ENCODE results near the gene CRK. TPM values are rescaled to one million over a fixed set of nuclear protein-coding genes. Genes with fewer than 3 reads are reported as not detected.

Gene CRK
- total RNA-seq, 1 donor from 2014 or later, result 66.2 TPM

DNA sequence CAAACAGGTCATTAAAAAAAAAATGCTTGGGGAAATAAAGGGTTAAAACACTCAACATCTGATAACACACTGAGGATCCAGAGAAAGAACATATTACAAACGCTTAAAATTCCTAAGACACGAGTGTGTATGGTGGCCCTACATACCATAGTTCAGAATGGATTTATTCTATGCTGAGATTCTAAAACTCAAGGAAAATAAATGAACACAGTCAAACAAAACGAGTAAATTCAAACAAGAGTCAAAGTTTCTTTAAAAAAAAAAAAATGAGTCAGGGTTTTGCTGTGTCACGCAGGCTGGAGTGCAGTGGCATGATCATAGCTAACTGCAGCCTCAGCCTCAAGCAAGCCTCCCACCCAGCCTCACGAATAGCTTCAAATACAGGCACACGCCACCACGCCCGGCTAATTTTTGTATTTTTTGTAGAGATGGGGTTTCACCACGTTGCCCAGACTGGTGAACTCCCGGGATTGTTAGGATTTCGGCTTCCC lies 17.4 kb downstream of the CRK start:
- ATAC-seq, result peak in 1 of 2 donors; percentile 59
- intact Hi-C loops (cut with DNase I), result no loop called here
- Histone ChIP-seq H3K36me3 (peaks cover 34% of the 10 kb centered on the region), H3K27ac (peak overlapping the region; percentile 31), H3K4me1 (peaks cover 9% of the 10 kb centered on the region), H3K9me3 (no peaks in the 10 kb centered on the region), H3K27me3 (ENCODE audit: low read depth) (no peaks in the 10 kb centered on the region), H3K4me3 (no peak overlapping the region)
- TF ChIP-seq, protein P1, sequence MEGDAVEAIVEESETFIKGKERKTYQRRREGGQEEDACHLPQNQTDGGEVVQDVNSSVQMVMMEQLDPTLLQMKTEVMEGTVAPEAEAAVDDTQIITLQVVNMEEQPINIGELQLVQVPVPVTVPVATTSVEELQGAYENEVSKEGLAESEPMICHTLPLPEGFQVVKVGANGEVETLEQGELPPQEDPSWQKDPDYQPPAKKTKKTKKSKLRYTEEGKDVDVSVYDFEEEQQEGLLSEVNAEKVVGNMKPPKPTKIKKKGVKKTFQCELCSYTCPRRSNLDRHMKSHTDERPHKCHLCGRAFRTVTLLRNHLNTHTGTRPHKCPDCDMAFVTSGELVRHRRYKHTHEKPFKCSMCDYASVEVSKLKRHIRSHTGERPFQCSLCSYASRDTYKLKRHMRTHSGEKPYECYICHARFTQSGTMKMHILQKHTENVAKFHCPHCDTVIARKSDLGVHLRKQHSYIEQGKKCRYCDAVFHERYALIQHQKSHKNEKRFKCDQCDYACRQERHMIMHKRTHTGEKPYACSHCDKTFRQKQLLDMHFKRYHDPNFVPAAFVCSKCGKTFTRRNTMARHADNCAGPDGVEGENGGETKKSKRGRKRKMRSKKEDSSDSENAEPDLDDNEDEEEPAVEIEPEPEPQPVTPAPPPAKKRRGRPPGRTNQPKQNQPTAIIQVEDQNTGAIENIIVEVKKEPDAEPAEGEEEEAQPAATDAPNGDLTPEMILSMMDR (IDR thresholded peaks at IDR 0.05), result no peak
- DNase-seq, result no peak

DNA sequence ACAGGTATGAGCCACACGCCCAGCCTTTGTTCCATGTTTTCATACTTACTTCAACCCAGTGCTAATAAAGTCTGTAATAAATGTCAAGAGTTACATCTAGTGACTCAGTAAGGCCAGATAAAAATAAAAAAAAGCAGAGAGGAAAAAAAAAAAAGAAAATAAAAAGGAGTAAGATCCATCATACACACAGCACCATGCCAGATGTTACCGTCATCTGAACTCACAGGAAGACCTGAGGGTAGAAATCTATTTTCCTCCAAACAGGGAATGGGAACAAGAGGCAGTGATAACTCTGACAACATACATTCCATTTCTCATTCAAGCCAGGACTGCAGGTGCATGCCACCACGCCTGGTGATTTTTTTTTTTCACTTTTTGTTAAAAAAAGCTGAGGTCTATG lies 20.7 kb downstream of the CRK start:
- TF ChIP-seq, protein P1 (IDR thresholded peaks at IDR 0.05), result no peak
- no peak overlapping the region for H3K27ac ChIP-seq
- intact Hi-C loops (cut with DNase I), result no loop called here

DNA sequence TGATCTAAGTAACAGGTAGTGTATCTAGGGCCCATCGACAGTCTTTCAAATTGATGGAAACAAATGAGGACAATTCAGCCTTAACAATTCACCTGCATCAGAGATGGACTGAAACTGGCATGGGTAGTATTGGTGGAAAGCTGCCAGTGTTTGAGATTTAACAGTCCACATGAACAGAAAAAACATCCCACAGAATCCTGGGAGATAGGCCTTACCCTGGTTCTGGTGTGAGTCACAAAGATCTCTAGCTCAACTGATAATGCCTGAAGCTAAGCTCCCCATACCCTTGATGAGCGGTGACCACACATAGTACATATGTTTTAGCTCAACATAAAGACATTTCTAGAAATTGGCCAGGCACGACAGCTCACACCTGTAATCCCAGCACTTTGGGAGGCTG lies 21.9 kb downstream of the CRK start:
- Histone ChIP-seq H3K9me3 (no peaks in the 10 kb centered on the region), H3K36me3 (peaks cover 50% of the 10 kb centered on the region), H3K4me1 (peaks cover 16% of the 10 kb centered on the region), H3K27me3 (ENCODE audit: low read depth) (no peaks in the 10 kb centered on the region), H3K27ac (no peak overlapping the region), H3K4me3 (no peak overlapping the region)
- no peak for DNase-seq
- no peak for ATAC-seq
- intact Hi-C loops (cut with DNase I), result no loop called here
- TF ChIP-seq, protein P1 (IDR thresholded peaks at IDR 0.05), result no peak

More for the DNA sequence above, 20.7 kb downstream of the CRK start:
- Histone ChIP-seq H3K4me3 (no peak overlapping the region), H3K27me3 (ENCODE audit: low read depth) (no peaks in the 10 kb centered on the region), H3K36me3 (peaks cover 40% of the 10 kb centered on the region), H3K9me3 (no peaks in the 10 kb centered on the region), H3K4me1 (peaks cover 21% of the 10 kb centered on the region)
- DNase-seq (no peak), ATAC-seq (no peak)

DNA sequence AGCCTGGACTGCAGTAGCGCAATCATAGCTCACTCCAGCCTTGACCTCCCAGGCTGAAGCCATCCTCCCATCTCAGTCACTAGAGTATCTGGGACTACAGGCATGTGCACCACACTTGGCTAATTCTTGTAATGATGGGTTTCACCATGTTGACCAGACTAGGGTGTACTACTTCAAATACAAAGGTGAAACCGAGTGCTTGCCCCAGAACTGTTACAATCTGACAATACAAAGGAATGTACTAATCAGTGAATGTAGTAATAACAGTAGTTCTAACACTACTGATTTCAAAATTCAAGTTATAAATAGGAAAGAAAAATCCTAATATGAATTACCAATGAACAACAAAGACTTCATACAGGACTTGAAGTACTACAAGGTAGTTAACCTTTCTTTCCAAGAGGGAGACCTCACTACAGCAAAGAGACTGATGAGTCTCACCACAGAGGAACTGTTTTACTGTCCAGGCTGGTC lies 24.4 kb downstream of the CRK start:
- no peaks in the 10 kb centered on the region for H3K9me3 ChIP-seq
- no peaks in the 10 kb centered on the region for H3K27me3 ChIP-seq (ENCODE audit: low read depth)
- no peak overlapping the region for H3K27ac ChIP-seq
- no peak overlapping the region for H3K4me3 ChIP-seq
- ATAC-seq (no peak), DNase-seq (no peak)
- H3K36me3 ChIP-seq, result peaks cover 58% of the 10 kb centered on the region
- TF ChIP-seq, protein P1 (IDR thresholded peaks at IDR 0.05), result no peak
- peaks cover 12% of the 10 kb centered on the region for H3K4me1 ChIP-seq
- intact Hi-C loops (cut with DNase I), result no loop called here

DNA sequence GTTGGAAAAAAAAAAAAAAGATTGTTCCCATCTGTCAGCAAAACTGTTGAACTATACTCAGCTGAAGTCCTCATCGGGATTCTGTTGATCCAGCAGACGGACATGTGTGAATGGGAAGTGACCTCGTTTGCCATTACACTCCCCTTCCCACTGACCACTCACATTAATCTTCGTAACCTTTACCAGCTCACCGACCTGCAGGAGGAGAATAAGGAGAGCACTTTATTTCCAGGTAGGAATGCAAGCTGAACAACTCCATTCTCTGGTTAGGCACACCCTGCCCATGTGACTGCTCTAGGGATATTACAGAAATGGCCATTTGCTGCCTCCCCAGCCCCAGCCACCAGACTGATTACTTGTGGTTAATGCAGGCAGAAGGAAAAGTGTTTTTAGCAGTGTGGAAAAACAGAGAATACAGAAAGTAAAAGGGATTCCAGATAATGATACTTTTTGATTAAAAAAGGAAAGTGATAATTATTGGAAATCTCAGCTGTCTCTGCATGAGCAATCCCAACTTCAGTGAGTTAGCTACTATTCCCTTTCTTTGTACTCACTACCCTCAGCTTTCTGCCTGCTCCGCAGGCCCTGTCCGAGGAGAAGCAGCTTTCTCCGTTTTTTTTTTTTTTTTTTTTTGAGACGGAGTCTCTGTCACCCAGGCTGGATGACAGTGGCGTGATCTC lies 32.4 kb downstream of the CRK start:
- ATAC-seq, result peak; percentile 69 to 78
- TF ChIP-seq, protein P1 (IDR thresholded peaks at IDR 0.05), result no peak
- no peaks in the 10 kb centered on the region for H3K9me3 ChIP-seq
- peaks cover 11% of the 10 kb centered on the region for H3K4me1 ChIP-seq
- peak overlapping the region; percentile 39 for H3K27ac ChIP-seq
- H3K27me3 ChIP-seq (ENCODE audit: low read depth), result no peaks in the 10 kb centered on the region
- DNase-seq, result no peak
- peaks cover 72% of the 10 kb centered on the region for H3K36me3 ChIP-seq
- H3K4me3 ChIP-seq, result no peak overlapping the region
- intact Hi-C loops (cut with DNase I), result no loop called here
